ENCODE measurements around the gene AKT3.
"Not testable (repeated sequence)": the region's sequence is repeated elsewhere in the genome, so short reads cannot be mapped to it uniquely, and the experiment has no call there.

AKT3 gene

GRCh38 chr1:243710467-243710866 is 139.6 kb downstream of the AKT3 start:
- Mint-ChIP-seq H3K9me3 (no peaks in the 10 kb centered on the region), H3K4me1 (ENCODE audit: low read depth) (peaks cover 6% of the 10 kb centered on the region), H3K4me3 (no peak overlapping the region), H3K27ac (no peak overlapping the region), H3K36me3 (ENCODE audit: low read depth) (no peaks in the 10 kb centered on the region), H3K27me3 (ENCODE audit: low read depth) (no peaks in the 10 kb centered on the region)
- DNase-seq (ENCODE audit: low spot score): no peak

- H3K9me3 Mint-ChIP-seq: no peaks in the 10 kb centered on the region
- H3K27me3 Mint-ChIP-seq (ENCODE audit: low read depth): no peaks in the 10 kb centered on the region
- H3K4me1 Mint-ChIP-seq (ENCODE audit: low read depth): peaks cover 6% of the 10 kb centered on the region
- no peak overlapping the region for H3K4me3 Mint-ChIP-seq
- H3K27ac Mint-ChIP-seq: no peak overlapping the region
- H3K36me3 Mint-ChIP-seq (ENCODE audit: low read depth): no peaks in the 10 kb centered on the region
- no peak for DNase-seq (ENCODE audit: low spot score)
These were observed 141.8 kb downstream of the AKT3 start for GRCh38 chr1:243708210-243708609.

GRCh38 chr1:243706563-243706962 is 143.5 kb downstream of the AKT3 start:
- no peak overlapping the region for H3K4me3 Mint-ChIP-seq
- no peaks in the 10 kb centered on the region for H3K9me3 Mint-ChIP-seq
- H3K36me3 Mint-ChIP-seq (ENCODE audit: low read depth): no peaks in the 10 kb centered on the region
- no peaks in the 10 kb centered on the region for H3K27me3 Mint-ChIP-seq (ENCODE audit: low read depth)
- H3K4me1 Mint-ChIP-seq (ENCODE audit: low read depth): peaks cover 6% of the 10 kb centered on the region
- no peak overlapping the region for H3K27ac Mint-ChIP-seq
- DNase-seq (ENCODE audit: low spot score): no peak

- H3K4me3 Mint-ChIP-seq: no peak overlapping the region
- no peaks in the 10 kb centered on the region for H3K36me3 Mint-ChIP-seq (ENCODE audit: low read depth)
- H3K27me3 Mint-ChIP-seq (ENCODE audit: low read depth): no peaks in the 10 kb centered on the region
- H3K9me3 Mint-ChIP-seq: no peaks in the 10 kb centered on the region
- peaks cover 4% of the 10 kb centered on the region for H3K4me1 Mint-ChIP-seq (ENCODE audit: low read depth)
- no peak overlapping the region for H3K27ac Mint-ChIP-seq
- DNase-seq (ENCODE audit: low spot score): no peak
These were observed 144.5 kb downstream of the AKT3 start for GRCh38 chr1:243705585-243705984.

GRCh38 chr1:243701872-243702271 is 148.2 kb downstream of the AKT3 start:
- no peak overlapping the region for H3K27ac Mint-ChIP-seq
- no peaks in the 10 kb centered on the region for H3K9me3 Mint-ChIP-seq
- H3K27me3 Mint-ChIP-seq (ENCODE audit: low read depth): no peaks in the 10 kb centered on the region
- H3K4me1 Mint-ChIP-seq (ENCODE audit: low read depth): no peaks in the 10 kb centered on the region
- no peak overlapping the region for H3K4me3 Mint-ChIP-seq
- H3K36me3 Mint-ChIP-seq (ENCODE audit: low read depth): no peaks in the 10 kb centered on the region
- no peak for DNase-seq (ENCODE audit: low spot score)

GRCh38 chr1:243693800-243694199 is 156.2 kb downstream of the AKT3 start:
- no peaks in the 10 kb centered on the region for H3K9me3 Mint-ChIP-seq
- H3K4me3 Mint-ChIP-seq: no peak overlapping the region
- H3K27ac Mint-ChIP-seq: no peak overlapping the region
- no peaks in the 10 kb centered on the region for H3K27me3 Mint-ChIP-seq (ENCODE audit: low read depth)
- H3K4me1 Mint-ChIP-seq (ENCODE audit: low read depth): no peaks in the 10 kb centered on the region
- no peak for DNase-seq (ENCODE audit: low spot score)
- peaks cover 2% of the 10 kb centered on the region for H3K36me3 Mint-ChIP-seq (ENCODE audit: low read depth)

- Mint-ChIP-seq H3K36me3 (ENCODE audit: low read depth) (peaks cover 3% of the 10 kb centered on the region), H3K9me3 (no peaks in the 10 kb centered on the region)
These were observed 163.9 kb downstream of the AKT3 start for GRCh38 chr1:243686159-243686558.

GRCh38 chr1:243680860-243681259 is 169.2 kb downstream of the AKT3 start:
- peaks cover 2% of the 10 kb centered on the region for H3K36me3 Mint-ChIP-seq (ENCODE audit: low read depth)
- no peak for DNase-seq (ENCODE audit: low spot score)
- H3K27me3 Mint-ChIP-seq (ENCODE audit: low read depth): no peaks in the 10 kb centered on the region
- H3K9me3 Mint-ChIP-seq: no peaks in the 10 kb centered on the region
- no peaks in the 10 kb centered on the region for H3K4me1 Mint-ChIP-seq (ENCODE audit: low read depth)
- H3K27ac Mint-ChIP-seq: no peak overlapping the region
- H3K4me3 Mint-ChIP-seq: no peak overlapping the region

More at GRCh38 chr1:243686159-243686558, 163.9 kb downstream of the AKT3 start:
- Mint-ChIP-seq H3K4me3 (no peak overlapping the region), H3K27me3 (ENCODE audit: low read depth) (no peaks in the 10 kb centered on the region), H3K4me1 (ENCODE audit: low read depth) (no peaks in the 10 kb centered on the region), H3K27ac (no peak overlapping the region)
- DNase-seq (ENCODE audit: low spot score): no peak

GRCh38 chr1:243672539-243673074 is 177.4 kb downstream of the AKT3 start:
- Mint-ChIP-seq H3K4me1 (ENCODE audit: low read depth) (no peaks in the 10 kb centered on the region), H3K27me3 (ENCODE audit: low read depth) (no peaks in the 10 kb centered on the region), H3K9me3 (no peaks in the 10 kb centered on the region), H3K36me3 (ENCODE audit: low read depth) (peaks cover 3% of the 10 kb centered on the region), H3K27ac (no peak overlapping the region), H3K4me3 (no peak overlapping the region)
- DNase-seq (ENCODE audit: low spot score): no peak

GRCh38 chr1:243667591-243667990 is 182.5 kb downstream of the AKT3 start:
- no peaks in the 10 kb centered on the region for H3K27me3 Mint-ChIP-seq (ENCODE audit: low read depth)
- no peak overlapping the region for H3K4me3 Mint-ChIP-seq
- peaks cover 1% of the 10 kb centered on the region for H3K4me1 Mint-ChIP-seq (ENCODE audit: low read depth)
- no peaks in the 10 kb centered on the region for H3K9me3 Mint-ChIP-seq
- H3K27ac Mint-ChIP-seq: no peak overlapping the region
- no peak for DNase-seq (ENCODE audit: low spot score)
- peaks cover 11% of the 10 kb centered on the region for H3K36me3 Mint-ChIP-seq (ENCODE audit: low read depth)

- Mint-ChIP-seq H3K4me3 (no peak overlapping the region), H3K36me3 (ENCODE audit: low read depth) (peaks cover 11% of the 10 kb centered on the region), H3K9me3 (no peaks in the 10 kb centered on the region), H3K4me1 (ENCODE audit: low read depth) (peaks cover 1% of the 10 kb centered on the region), H3K27ac (no peak overlapping the region), H3K27me3 (ENCODE audit: low read depth) (no peaks in the 10 kb centered on the region)
- no peak for DNase-seq (ENCODE audit: low spot score)
These were observed 182.9 kb downstream of the AKT3 start for GRCh38 chr1:243667133-243667532.

- Mint-ChIP-seq H3K9me3 (peaks cover 4% of the 10 kb centered on the region), H3K36me3 (ENCODE audit: low read depth) (peaks cover 16% of the 10 kb centered on the region), H3K4me3 (no peak overlapping the region), H3K27me3 (ENCODE audit: low read depth) (no peaks in the 10 kb centered on the region), H3K4me1 (ENCODE audit: low read depth) (peaks cover 1% of the 10 kb centered on the region), H3K27ac (no peak overlapping the region)
- no peak for DNase-seq (ENCODE audit: low spot score)
These were observed 186.4 kb downstream of the AKT3 start for GRCh38 chr1:243663651-243664050.

- not testable (repeated sequence) for H3K4me1 Mint-ChIP-seq (ENCODE audit: low read depth); H3K27me3 Mint-ChIP-seq (ENCODE audit: low read depth); H3K27ac Mint-ChIP-seq; H3K9me3 Mint-ChIP-seq; DNase-seq (ENCODE audit: low spot score); H3K4me3 Mint-ChIP-seq
- peaks cover 13% of the 10 kb centered on the region for H3K36me3 Mint-ChIP-seq (ENCODE audit: low read depth)
These were observed 187.9 kb downstream of the AKT3 start for GRCh38 chr1:243662169-243662568.

GRCh38 chr1:243658594-243659105 is 191.4 kb downstream of the AKT3 start:
- Mint-ChIP-seq H3K36me3 (ENCODE audit: low read depth) (peaks cover 10% of the 10 kb centered on the region), H3K27me3 (ENCODE audit: low read depth) (no peaks in the 10 kb centered on the region), H3K4me1 (ENCODE audit: low read depth) (no peaks in the 10 kb centered on the region), H3K27ac (no peak overlapping the region), H3K4me3 (no peak overlapping the region), H3K9me3 (peaks cover 4% of the 10 kb centered on the region)
- DNase-seq (ENCODE audit: low spot score): no peak

GRCh38 chr1:243657793-243658192 is 192.2 kb downstream of the AKT3 start:
- Mint-ChIP-seq H3K27me3 (ENCODE audit: low read depth) (no peaks in the 10 kb centered on the region), H3K4me3 (no peak overlapping the region), H3K9me3 (peaks cover 7% of the 10 kb centered on the region), H3K36me3 (ENCODE audit: low read depth) (peaks cover 6% of the 10 kb centered on the region), H3K4me1 (ENCODE audit: low read depth) (no peaks in the 10 kb centered on the region), H3K27ac (no peak overlapping the region)
- no peak for DNase-seq (ENCODE audit: low spot score)

Data from T-helper 2 cell treated with Interferon-gamma antibody and Interleukin-4, amounts not matched to agents 5 μg/mL and 100 μg/mL, for 36 hours (primary cell).